Renal pelvis (tissue), 12 donors: ENCODE data around the gene RSL1D1. TPM values are rescaled to one million over a fixed set of nuclear protein-coding genes. Genes with fewer than 3 reads are reported as not detected.

ENCODE experiments used
- DNase-seq: peaks from one replicate; pipeline ENCODE4 v3.0.0-alpha.2; 2013
- long read RNA-seq, 16 experiments: transcript quantifications; one replicate each; lab custom pipeline, GENCODE V29; 2026
- polyA plus RNA-seq, 3 donors: library from polyadenylated mRNA; unstranded; fragments of 120-200 nt; gene quantifications; one replicate each; pipeline ENCODE4 v1.2.1, GENCODE V29; 2013; ENCODE audit not compliant: insufficient read length in 3 of 3

The RSL1D1 gene
- 100 to 1,000 TPM; 197 to 233 (median 207) TPM for polyA plus RNA-seq
- long read RNA-seq, donor 1, full-length matches to known transcripts: 18 of 49 reads
- long read RNA-seq, donor 1, partial matches to known transcripts: 15 of 49 reads
- long read RNA-seq, donor 1, other reads (novel, unspliced or antisense): 16 of 49 reads
- long read RNA-seq, donor 2, full-length matches to known transcripts: 42 of 62 reads
- long read RNA-seq, donor 2, partial matches to known transcripts: 8 of 62 reads
- long read RNA-seq, donor 2, other reads (novel, unspliced or antisense): 12 of 62 reads
- long read RNA-seq, donor 3, full-length matches to known transcripts: 25 of 49 reads
- long read RNA-seq, donor 3, partial matches to known transcripts: 24 of 49 reads
- long read RNA-seq, donor 3, other reads (novel, unspliced or antisense): 0 of 49 reads
- long read RNA-seq, donor 4, full-length matches to known transcripts: 22 of 40 reads
- long read RNA-seq, donor 4, partial matches to known transcripts: 6 of 40 reads
- long read RNA-seq, donor 4, other reads (novel, unspliced or antisense): 12 of 40 reads
- long read RNA-seq, donor 5, full-length matches to known transcripts: 16 of 27 reads
- long read RNA-seq, donor 5, partial matches to known transcripts: 11 of 27 reads
- long read RNA-seq, donor 5, other reads (novel, unspliced or antisense): 0 of 27 reads
- long read RNA-seq, donor 6, full-length matches to known transcripts: 46 of 78 reads
- long read RNA-seq, donor 6, partial matches to known transcripts: 22 of 78 reads
- long read RNA-seq, donor 6, other reads (novel, unspliced or antisense): 10 of 78 reads
- long read RNA-seq, donor 7, full-length matches to known transcripts: 28 of 113 reads
- long read RNA-seq, donor 7, partial matches to known transcripts: 77 of 113 reads
- long read RNA-seq, donor 7, other reads (novel, unspliced or antisense): 8 of 113 reads
- long read RNA-seq, donor 8, full-length matches to known transcripts: 25 of 37 reads
- long read RNA-seq, donor 8, partial matches to known transcripts: 6 of 37 reads
- long read RNA-seq, donor 8, other reads (novel, unspliced or antisense): 6 of 37 reads
- long read RNA-seq, donor 9, full-length matches to known transcripts: 45 of 89 reads
- long read RNA-seq, donor 9, partial matches to known transcripts: 31 of 89 reads
- long read RNA-seq, donor 9, other reads (novel, unspliced or antisense): 13 of 89 reads
- long read RNA-seq, donor 10, full-length matches to known transcripts: 34 of 71 reads
- long read RNA-seq, donor 10, partial matches to known transcripts: 27 of 71 reads
- long read RNA-seq, donor 10, other reads (novel, unspliced or antisense): 10 of 71 reads
- long read RNA-seq, donor 11, full-length matches to known transcripts: 16 of 53 reads
- long read RNA-seq, donor 11, partial matches to known transcripts: 37 of 53 reads
- long read RNA-seq, donor 11, other reads (novel, unspliced or antisense): 0 of 53 reads
- long read RNA-seq, donor 12, full-length matches to known transcripts: 58 of 107 reads
- long read RNA-seq, donor 12, partial matches to known transcripts: 31 of 107 reads
- long read RNA-seq, donor 12, other reads (novel, unspliced or antisense): 18 of 107 reads
- long read RNA-seq, donor 13, full-length matches to known transcripts: 15 of 43 reads
- long read RNA-seq, donor 13, partial matches to known transcripts: 28 of 43 reads
- long read RNA-seq, donor 13, other reads (novel, unspliced or antisense): 0 of 43 reads
- long read RNA-seq, donor 14: 0 reads
- long read RNA-seq, donor 15: 0 reads
- long read RNA-seq, donor 16, full-length matches to known transcripts: 22 of 62 reads
- long read RNA-seq, donor 16, partial matches to known transcripts: 29 of 62 reads
- long read RNA-seq, donor 16, other reads (novel, unspliced or antisense): 11 of 62 reads

GRCh38 chr16:11851294-11852091 is at the start of gene RSL1D1:
RSL1D1 (minus strand) TSS chr16:11851542; CDS start chr16:11851512, 30 bp downstream.
- DNase-seq: peak; percentile 95

- DNase-seq: no peak
Measured at GRCh38 chr16:11901091-11901490, 49.7 kb upstream of the RSL1D1 start.

- no peak for DNase-seq
Measured at GRCh38 chr16:11896486-11897176, 45.3 kb upstream of the RSL1D1 start.

GRCh38 chr16:11893571-11893970 is 42.2 kb upstream of the RSL1D1 start:
- DNase-seq: no peak

GRCh38 chr16:11892761-11893160 is 41.4 kb upstream of the RSL1D1 start:
- no peak for DNase-seq

- no peak for DNase-seq
Measured at GRCh38 chr16:11890231-11890965, 39.1 kb upstream of the RSL1D1 start.

GRCh38 chr16:11886881-11887280 is 35.5 kb upstream of the RSL1D1 start:
- DNase-seq: no peak

- DNase-seq: no peak
Measured at GRCh38 chr16:11884035-11884434, 32.7 kb upstream of the RSL1D1 start.

GRCh38 chr16:11880007-11880406 is 28.7 kb upstream of the RSL1D1 start:
- no peak for DNase-seq

- DNase-seq: no peak
Measured at GRCh38 chr16:11877374-11877773, 26.0 kb upstream of the RSL1D1 start.

GRCh38 chr16:11876306-11876705 is 25.0 kb upstream of the RSL1D1 start:
- no peak for DNase-seq

- no peak for DNase-seq
Measured at GRCh38 chr16:11875721-11876120, 24.4 kb upstream of the RSL1D1 start.

GRCh38 chr16:11871193-11871592 is 19.9 kb upstream of the RSL1D1 start:
- DNase-seq: peak; percentile 4

- DNase-seq: no peak
Measured at GRCh38 chr16:11870399-11870798, 19.1 kb upstream of the RSL1D1 start.

GRCh38 chr16:11869353-11870228 is 18.2 kb upstream of the RSL1D1 start:
- DNase-seq: no peak

- DNase-seq: no peak
Measured at GRCh38 chr16:11868412-11868980, 17.2 kb upstream of the RSL1D1 start.

- DNase-seq: no peak
Measured at GRCh38 chr16:11862489-11862888, 11.1 kb upstream of the RSL1D1 start.
